D721Med (cell line): ENCODE measurements around the gene UBLCP1.
"Not testable (repeated sequence)": the region's sequence is repeated elsewhere in the genome, so short reads cannot be mapped to it uniquely, and the experiment has no call there.

ENCODE experiments used
- DNase-seq: peaks from one replicate; pipeline ENCODE4 v3.0.0; 2011; ENCODE audit warnings: low spot score; ENCODE audit not compliant: insufficient read length
- FAIRE-seq: peaks from 2 replicates; lab custom pipeline; 2011; peaks lifted over from hg19 to GRCh38; lab: Jason Lieb, UNC
- CTCF ChIP-seq: IDR thresholded peaks from 2 replicates; pipeline ENCODE4 v1.5.1; 2012; ENCODE audit warnings: mild to moderate bottlenecking, control low read depth; ENCODE audit not compliant: insufficient read depth; ENCODE audit errors: missing control alignments

UBLCP1 gene

GRCh38 chr5:159220206-159220605 is 42.9 kb upstream of the UBLCP1 start:
- TF ChIP-seq CTCF = no peak
- no peak for DNase-seq
- FAIRE-seq = no peak

GRCh38 chr5:159223469-159223868 is 39.6 kb upstream of the UBLCP1 start:
- DNase-seq (no peak), FAIRE-seq (no peak)
- TF ChIP-seq CTCF = no peak

- no peak for TF ChIP-seq CTCF
- DNase-seq (no peak), FAIRE-seq (no peak)
These were observed 38.6 kb upstream of the UBLCP1 start for GRCh38 chr5:159224471-159224870.

GRCh38 chr5:159226451-159226850 is 36.6 kb upstream of the UBLCP1 start:
- FAIRE-seq = no peak
- no peak for TF ChIP-seq CTCF

GRCh38 chr5:159227452-159227851 is 35.6 kb upstream of the UBLCP1 start:
- no peak for FAIRE-seq
- no peak for TF ChIP-seq CTCF

More at GRCh38 chr5:159226451-159226850, 36.6 kb upstream of the UBLCP1 start:
- DNase-seq = no peak

GRCh38 chr5:159228097-159228496 is 35.0 kb upstream of the UBLCP1 start:
- DNase-seq, FAIRE-seq: not testable (repeated sequence)

More at GRCh38 chr5:159227452-159227851, 35.6 kb upstream of the UBLCP1 start:
- no peak for DNase-seq

- no peak for FAIRE-seq
- DNase-seq = no peak
- no peak for TF ChIP-seq CTCF
These were observed 32.4 kb upstream of the UBLCP1 start for GRCh38 chr5:159230657-159231056.

GRCh38 chr5:159231167-159231566 is 31.9 kb upstream of the UBLCP1 start:
- DNase-seq (no peak), FAIRE-seq (no peak)

GRCh38 chr5:159235871-159236520 is 27.1 kb upstream of the UBLCP1 start:
- not testable (repeated sequence) for DNase-seq, FAIRE-seq

More at GRCh38 chr5:159231167-159231566, 31.9 kb upstream of the UBLCP1 start:
- no peak for TF ChIP-seq CTCF
